Activated naive CD8-positive, alpha-beta T cell treated with anti-CD3 and anti-CD28 coated beads, Interleukin-2, amount 50 U/mL, for 24 hours (primary cell): ENCODE data around the gene CCL24.
"Not testable (repeated sequence)": the region's sequence is repeated elsewhere in the genome, so short reads cannot be mapped to it uniquely, and the experiment has no call there.

Source experiments
- ATAC-seq: fragments of 150-1000 bp; cut with Tn5 transposase; one replicate; pipeline ENCODE4 v1.10.0; 2021
- DNase-seq: peaks from one replicate; pipeline ENCODE4 v3.0.0; 2021
- H3K27ac Mint-ChIP-seq: one replicate; pipeline ENCODE4 v1.8.0; 2021; ENCODE audit warnings: mild to moderate bottlenecking, mixed read lengths
- H3K27me3 Mint-ChIP-seq: one replicate; pipeline ENCODE4 v1.8.0; 2021; ENCODE audit warnings: mixed read lengths
- H3K36me3 Mint-ChIP-seq: one replicate; pipeline ENCODE4 v1.8.0; 2021; ENCODE audit warnings: low read depth, mixed read lengths
- H3K4me1 Mint-ChIP-seq: one replicate; pipeline ENCODE4 v1.8.0; 2021; ENCODE audit warnings: mixed read lengths
- H3K4me3 Mint-ChIP-seq: one replicate; pipeline ENCODE4 v1.8.0; 2021; ENCODE audit warnings: mild to moderate bottlenecking, moderate library complexity, mixed read lengths
- H3K9me3 Mint-ChIP-seq: one replicate; pipeline ENCODE4 v1.8.0; 2021; ENCODE audit warnings: mixed read lengths

CCL24 gene

GRCh38 chr7:75809396-75809795 lies 4.2 kb downstream of the CCL24 start:
- Mint-ChIP-seq H3K27me3 (peaks cover 5% of the 10 kb centered on the region), H3K27ac (no peak overlapping the region), H3K4me1 (no peaks in the 10 kb centered on the region)

DNA sequence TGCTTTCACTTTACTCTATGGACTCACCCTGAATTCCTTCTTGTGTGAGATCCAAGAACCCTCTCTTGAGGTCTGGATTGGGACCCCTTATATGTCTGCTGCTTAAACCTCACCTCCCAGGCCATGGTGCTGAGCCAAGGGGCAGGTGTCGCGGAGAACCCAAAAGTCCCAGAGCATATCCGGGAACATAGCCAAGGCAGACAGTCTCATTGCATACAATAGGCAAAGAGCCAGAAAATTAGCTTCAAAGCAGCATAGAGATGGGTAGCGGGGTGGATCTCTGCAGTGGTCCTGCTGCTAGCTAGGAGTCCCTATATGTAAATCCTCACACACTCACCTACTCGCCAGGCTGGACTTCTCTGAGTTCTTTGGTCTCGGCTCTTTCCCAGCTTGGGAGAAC lies 5.5 kb downstream of the CCL24 start:
- ATAC-seq (no peak), DNase-seq (no peak)
- Mint-ChIP-seq H3K4me1 (no peaks in the 10 kb centered on the region), H3K27ac (no peak overlapping the region), H3K36me3 (peaks cover 7% of the 10 kb centered on the region), H3K27me3 (peaks cover 4% of the 10 kb centered on the region), H3K4me3 (no peak overlapping the region), H3K9me3 (peaks cover 12% of the 10 kb centered on the region)

More at GRCh38 chr7:75809396-75809795, 4.2 kb downstream of the CCL24 start:
- Mint-ChIP-seq H3K9me3 (peaks cover 12% of the 10 kb centered on the region), H3K4me3 (no peak overlapping the region), H3K36me3 (peaks cover 7% of the 10 kb centered on the region)
- ATAC-seq = no peak
- DNase-seq = no peak

DNA sequence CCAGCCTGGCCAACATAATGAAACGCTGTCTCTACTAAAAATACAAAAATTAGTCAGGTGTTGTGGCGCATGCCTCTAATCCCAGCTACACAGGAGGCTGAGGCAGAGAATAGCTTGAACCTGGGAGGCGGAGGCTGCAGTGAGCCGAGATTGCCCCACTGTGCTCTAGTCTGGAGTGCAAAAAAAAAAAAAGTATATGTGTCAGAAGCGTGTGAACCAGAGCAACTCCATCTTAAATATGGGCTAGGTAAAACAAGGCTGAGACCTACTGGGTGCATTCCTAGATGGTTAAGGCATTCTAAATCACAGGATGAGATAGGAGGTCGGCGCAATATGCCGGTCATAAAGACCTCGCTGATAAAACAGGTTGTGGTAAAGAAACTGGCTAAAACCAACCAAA lies 6.2 kb downstream of the CCL24 start:
- no peak for DNase-seq
- Mint-ChIP-seq H3K27ac (no peak overlapping the region), H3K27me3 (peaks cover 5% of the 10 kb centered on the region), H3K36me3 (peaks cover 7% of the 10 kb centered on the region), H3K4me3 (no peak overlapping the region), H3K4me1 (no peaks in the 10 kb centered on the region), H3K9me3 (peaks cover 12% of the 10 kb centered on the region)
- ATAC-seq = no peak

DNA sequence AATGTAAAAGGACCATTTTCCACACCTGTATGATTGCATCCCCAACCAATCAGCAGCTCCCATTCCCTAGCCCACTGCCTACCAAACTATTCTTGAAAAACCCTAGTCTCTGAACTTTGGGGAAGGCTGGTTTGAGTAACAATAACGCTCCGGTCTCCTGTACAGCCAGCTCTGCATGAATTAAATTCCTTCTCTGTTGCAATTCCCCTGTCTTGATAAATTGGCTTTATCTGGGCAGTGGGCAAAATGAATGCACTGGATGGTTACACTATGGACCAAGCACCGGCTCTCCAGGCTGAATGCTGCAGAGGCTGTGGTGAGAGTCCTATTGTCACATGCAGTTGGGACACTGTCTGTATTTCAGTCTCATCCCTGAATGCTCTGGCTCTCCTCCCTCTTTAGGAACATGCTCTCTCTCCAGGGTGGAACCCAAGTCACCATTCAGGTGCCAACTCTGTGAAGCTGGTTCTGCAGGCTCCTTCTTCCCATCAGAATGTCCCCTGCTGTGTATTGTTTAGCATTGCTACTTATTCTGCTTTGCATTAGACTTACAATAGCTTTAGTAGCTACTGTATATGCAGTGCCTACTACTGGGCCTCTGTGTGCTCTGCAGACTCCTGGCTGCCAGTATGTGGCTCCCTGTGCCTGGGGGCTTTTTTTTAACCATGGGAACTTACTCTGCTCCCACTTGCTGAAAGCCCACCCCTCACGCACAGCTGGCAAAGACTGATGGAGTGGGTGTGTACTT lies 6.9 kb downstream of the CCL24 start:
- peaks cover 12% of the 10 kb centered on the region for H3K9me3 Mint-ChIP-seq
- DNase-seq = no peak
- H3K27me3 Mint-ChIP-seq = peaks cover 5% of the 10 kb centered on the region
- no peak overlapping the region for H3K4me3 Mint-ChIP-seq
- no peaks in the 10 kb centered on the region for H3K4me1 Mint-ChIP-seq
- no peak overlapping the region for H3K27ac Mint-ChIP-seq
- H3K36me3 Mint-ChIP-seq = peaks cover 7% of the 10 kb centered on the region
- no peak for ATAC-seq

GRCh38 chr7:75804705-75805104 lies 8.9 kb downstream of the CCL24 start:
- no peak for ATAC-seq
- H3K9me3 Mint-ChIP-seq = peaks cover 12% of the 10 kb centered on the region
- no peaks in the 10 kb centered on the region for H3K4me1 Mint-ChIP-seq
- H3K36me3 Mint-ChIP-seq = peaks cover 7% of the 10 kb centered on the region
- no peak overlapping the region for H3K27ac Mint-ChIP-seq
- no peak for DNase-seq
- H3K27me3 Mint-ChIP-seq = peaks cover 5% of the 10 kb centered on the region
- H3K4me3 Mint-ChIP-seq = no peak overlapping the region

GRCh38 chr7:75804004-75804403 lies 9.6 kb downstream of the CCL24 start:
- H3K27me3 Mint-ChIP-seq = peaks cover 6% of the 10 kb centered on the region
- H3K36me3 Mint-ChIP-seq = peaks cover 7% of the 10 kb centered on the region
- H3K27ac Mint-ChIP-seq = no peak overlapping the region
- peaks cover 12% of the 10 kb centered on the region for H3K9me3 Mint-ChIP-seq
- ATAC-seq = no peak
- no peaks in the 10 kb centered on the region for H3K4me1 Mint-ChIP-seq
- H3K4me3 Mint-ChIP-seq = no peak overlapping the region
- no peak for DNase-seq

- peaks cover 9% of the 10 kb centered on the region for H3K9me3 Mint-ChIP-seq
- H3K4me3 Mint-ChIP-seq = no peak overlapping the region
- H3K27ac Mint-ChIP-seq = no peak overlapping the region
- peaks cover 7% of the 10 kb centered on the region for H3K36me3 Mint-ChIP-seq
- peaks cover 6% of the 10 kb centered on the region for H3K27me3 Mint-ChIP-seq
- DNase-seq (no peak), ATAC-seq (no peak)
- H3K4me1 Mint-ChIP-seq = no peaks in the 10 kb centered on the region
Measured at GRCh38 chr7:75802552-75802821, 11.1 kb downstream of the CCL24 start.

GRCh38 chr7:75798770-75799169 lies 14.8 kb downstream of the CCL24 start:
- Mint-ChIP-seq H3K4me3 (no peak overlapping the region), H3K36me3 (no peaks in the 10 kb centered on the region), H3K27ac (no peak overlapping the region), H3K4me1 (no peaks in the 10 kb centered on the region), H3K27me3 (peaks cover 15% of the 10 kb centered on the region), H3K9me3 (no peaks in the 10 kb centered on the region)
- ATAC-seq = no peak
- no peak for DNase-seq

- Mint-ChIP-seq H3K27me3 (peaks cover 11% of the 10 kb centered on the region), H3K27ac (no peak overlapping the region), H3K4me1 (no peaks in the 10 kb centered on the region), H3K4me3 (no peak overlapping the region), H3K9me3 (no peaks in the 10 kb centered on the region), H3K36me3 (no peaks in the 10 kb centered on the region)
- ATAC-seq (no peak), DNase-seq (no peak)
Measured at GRCh38 chr7:75796420-75796819, 17.2 kb downstream of the CCL24 start.

DNA sequence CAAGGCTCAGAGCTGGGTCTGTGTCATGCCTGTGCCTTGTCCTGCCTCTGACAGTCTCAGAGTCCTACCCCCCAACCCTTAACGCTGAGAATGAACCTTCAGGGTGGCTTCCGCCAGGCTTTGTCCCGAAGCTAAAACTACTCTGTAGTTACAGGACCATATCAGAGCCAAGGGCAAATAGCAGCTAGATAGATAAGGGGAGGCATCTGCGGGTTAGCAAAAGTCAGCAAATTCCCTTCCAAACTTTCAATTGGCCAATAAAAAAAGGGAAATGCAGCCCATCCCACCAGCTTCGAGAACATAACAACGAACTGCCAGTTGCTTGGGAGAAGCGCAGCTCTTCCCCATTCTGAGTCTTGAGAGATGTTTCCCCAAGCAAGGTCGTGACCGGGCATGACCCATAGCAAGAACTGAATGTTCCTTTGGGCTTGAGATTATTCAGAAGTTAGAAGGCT lies 17.7 kb downstream of the CCL24 start:
- H3K9me3 Mint-ChIP-seq = no peaks in the 10 kb centered on the region
- no peaks in the 10 kb centered on the region for H3K36me3 Mint-ChIP-seq
- H3K4me3 Mint-ChIP-seq = no peak overlapping the region
- H3K4me1 Mint-ChIP-seq = no peaks in the 10 kb centered on the region
- DNase-seq = no peak
- no peak for ATAC-seq
- H3K27ac Mint-ChIP-seq = no peak overlapping the region
- H3K27me3 Mint-ChIP-seq = peaks cover 11% of the 10 kb centered on the region

- ATAC-seq (no peak), DNase-seq (no peak)
- Mint-ChIP-seq H3K27ac (no peak overlapping the region), H3K4me3 (no peak overlapping the region), H3K27me3 (peaks cover 9% of the 10 kb centered on the region), H3K4me1 (no peaks in the 10 kb centered on the region), H3K9me3 (no peaks in the 10 kb centered on the region), H3K36me3 (no peaks in the 10 kb centered on the region)
Measured at GRCh38 chr7:75793676-75794075, 19.9 kb downstream of the CCL24 start.

GRCh38 chr7:75792567-75792966 lies 21.0 kb downstream of the CCL24 start:
- not testable (repeated sequence) for H3K27ac Mint-ChIP-seq, H3K9me3 Mint-ChIP-seq

DNA sequence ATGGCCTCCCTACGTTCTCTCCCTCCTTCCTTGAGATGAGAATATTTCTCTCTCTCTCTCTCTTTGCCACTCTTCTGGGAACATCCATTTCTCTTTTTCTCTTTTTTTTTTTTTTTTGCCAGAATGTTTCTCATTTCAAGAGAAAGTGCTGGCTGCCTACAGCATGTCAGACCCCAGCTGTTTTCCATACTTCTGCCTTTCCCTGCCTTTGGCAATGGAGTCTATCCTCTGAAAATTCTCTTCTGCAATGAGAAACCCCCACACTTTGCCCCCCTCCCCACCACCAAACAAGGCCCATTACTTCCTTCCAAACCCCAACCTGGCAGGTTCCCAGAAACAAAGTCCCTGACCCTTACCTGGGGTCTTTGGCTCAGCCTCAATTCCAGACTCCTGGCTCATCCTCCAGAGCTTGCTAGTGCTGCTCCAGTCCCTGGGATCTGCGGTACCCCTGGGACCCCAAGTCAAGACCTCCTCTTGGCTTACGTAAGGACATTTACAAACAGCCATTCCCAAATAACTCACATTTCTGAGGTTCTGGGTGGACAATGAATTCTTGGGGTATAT lies 24.2 kb downstream of the CCL24 start:
- no peak for ATAC-seq
- no peak overlapping the region for H3K27ac Mint-ChIP-seq
- H3K9me3 Mint-ChIP-seq = no peaks in the 10 kb centered on the region
- H3K27me3 Mint-ChIP-seq = peaks cover 4% of the 10 kb centered on the region
- H3K4me1 Mint-ChIP-seq = no peaks in the 10 kb centered on the region
- H3K36me3 Mint-ChIP-seq = no peaks in the 10 kb centered on the region
- no peak for DNase-seq
- no peak overlapping the region for H3K4me3 Mint-ChIP-seq

More at GRCh38 chr7:75792567-75792966, 21.0 kb downstream of the CCL24 start:
- not testable (repeated sequence) for H3K4me1 Mint-ChIP-seq, ATAC-seq, DNase-seq, H3K4me3 Mint-ChIP-seq, H3K36me3 Mint-ChIP-seq, H3K27me3 Mint-ChIP-seq

GRCh38 chr7:75788154-75788847 lies 25.3 kb downstream of the CCL24 start:
- H3K4me3 Mint-ChIP-seq, H3K9me3 Mint-ChIP-seq, H3K27ac Mint-ChIP-seq, DNase-seq, H3K27me3 Mint-ChIP-seq, H3K4me1 Mint-ChIP-seq, H3K36me3 Mint-ChIP-seq, ATAC-seq: not testable (repeated sequence)

- not testable (repeated sequence) for H3K4me3 Mint-ChIP-seq, H3K27ac Mint-ChIP-seq, H3K36me3 Mint-ChIP-seq, H3K9me3 Mint-ChIP-seq, ATAC-seq, DNase-seq
- peaks cover 36% of the 10 kb centered on the region for H3K27me3 Mint-ChIP-seq
- H3K4me1 Mint-ChIP-seq = peaks cover 24% of the 10 kb centered on the region
Measured at GRCh38 chr7:75783058-75783457, 30.5 kb downstream of the CCL24 start.
